AG09309 (cell line): Measurements from ENCODE around the gene TTC7B.

Source experiments
- DNase-seq: peaks from one replicate; pipeline ENCODE4 v3.0.0-alpha.2; 2010; ENCODE audit warnings: low read depth
- H3K4me3 ChIP-seq: 2 replicates; pipeline ENCODE4 v1.5.1; 2011; ENCODE audit warnings: mild to moderate bottlenecking, low read depth, low read length, moderate library complexity; ENCODE audit not compliant: control insufficient read depth
- CTCF ChIP-seq: IDR thresholded peaks from 2 replicates; pipeline ENCODE4 v1.5.1; 2011; ENCODE audit warnings: mild to moderate bottlenecking, low read depth, low read length, inconsistent platforms; ENCODE audit not compliant: insufficient read depth, control insufficient read depth; ENCODE audit errors: missing control alignments

The TTC7B gene

GRCh38 chr14:90572441-90573150, 243.6 kb downstream of the TTC7B start:
- no peak overlapping the region for H3K4me3 ChIP-seq
- no peak for DNase-seq
- TF ChIP-seq CTCF, result no peak

- no peak for TF ChIP-seq CTCF
- no peak overlapping the region for H3K4me3 ChIP-seq
- no peak for DNase-seq
Observed at GRCh38 chr14:90571149-90571947, 244.9 kb downstream of the TTC7B start.

GRCh38 chr14:90570461-90570860, 245.8 kb downstream of the TTC7B start:
- no peak overlapping the region for H3K4me3 ChIP-seq
- TF ChIP-seq CTCF, result no peak
- no peak for DNase-seq

- TF ChIP-seq CTCF, result no peak
- H3K4me3 ChIP-seq, result no peak overlapping the region
- no peak for DNase-seq
Observed at GRCh38 chr14:90569606-90570387, 246.4 kb downstream of the TTC7B start.

GRCh38 chr14:90569201-90569600, 247.0 kb downstream of the TTC7B start:
- no peak for DNase-seq
- H3K4me3 ChIP-seq, result no peak overlapping the region
- TF ChIP-seq CTCF, result no peak

GRCh38 chr14:90568405-90568804, 247.8 kb downstream of the TTC7B start:
- no peak for DNase-seq
- TF ChIP-seq CTCF, result no peak
- H3K4me3 ChIP-seq, result no peak overlapping the region
